NCI-H226 (cell line): ENCODE data around the gene MSH5.

Source experiments
- DNase-seq: peaks from one replicate; pipeline ENCODE4 v3.0.0-alpha.2; 2015

Gene MSH5

GRCh38 chr6:31762878-31763618, 23.2 kb downstream of the MSH5 start:
- DNase-seq: no peak

- peak; percentile 48 for DNase-seq
Measured at GRCh38 chr6:31763619-31763940, 23.8 kb downstream of the MSH5 start.

DNA sequence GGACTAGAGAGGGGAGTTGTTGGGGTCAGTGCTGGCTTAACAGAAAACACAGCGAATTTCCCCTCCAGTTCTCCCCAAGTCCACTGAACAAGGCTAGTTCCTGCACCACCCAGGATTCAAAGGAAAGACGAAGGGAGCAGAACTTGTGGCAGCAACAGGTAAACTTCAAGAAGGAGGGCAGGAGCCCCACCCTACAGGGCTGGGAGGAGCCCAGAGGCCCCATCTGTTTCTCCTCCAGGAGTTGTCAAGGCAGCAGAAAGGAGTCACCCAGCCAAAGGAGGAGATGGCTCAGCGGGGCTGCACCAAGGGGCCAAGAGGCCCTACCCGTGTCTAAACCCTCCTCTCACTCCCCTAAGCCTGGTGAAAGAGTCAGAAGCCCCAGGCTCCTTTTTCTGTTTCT, 24.4 kb downstream of the MSH5 start:
- no peak for DNase-seq

GRCh38 chr6:31765559-31765909, 25.7 kb downstream of the MSH5 start:
- no peak for DNase-seq

DNA sequence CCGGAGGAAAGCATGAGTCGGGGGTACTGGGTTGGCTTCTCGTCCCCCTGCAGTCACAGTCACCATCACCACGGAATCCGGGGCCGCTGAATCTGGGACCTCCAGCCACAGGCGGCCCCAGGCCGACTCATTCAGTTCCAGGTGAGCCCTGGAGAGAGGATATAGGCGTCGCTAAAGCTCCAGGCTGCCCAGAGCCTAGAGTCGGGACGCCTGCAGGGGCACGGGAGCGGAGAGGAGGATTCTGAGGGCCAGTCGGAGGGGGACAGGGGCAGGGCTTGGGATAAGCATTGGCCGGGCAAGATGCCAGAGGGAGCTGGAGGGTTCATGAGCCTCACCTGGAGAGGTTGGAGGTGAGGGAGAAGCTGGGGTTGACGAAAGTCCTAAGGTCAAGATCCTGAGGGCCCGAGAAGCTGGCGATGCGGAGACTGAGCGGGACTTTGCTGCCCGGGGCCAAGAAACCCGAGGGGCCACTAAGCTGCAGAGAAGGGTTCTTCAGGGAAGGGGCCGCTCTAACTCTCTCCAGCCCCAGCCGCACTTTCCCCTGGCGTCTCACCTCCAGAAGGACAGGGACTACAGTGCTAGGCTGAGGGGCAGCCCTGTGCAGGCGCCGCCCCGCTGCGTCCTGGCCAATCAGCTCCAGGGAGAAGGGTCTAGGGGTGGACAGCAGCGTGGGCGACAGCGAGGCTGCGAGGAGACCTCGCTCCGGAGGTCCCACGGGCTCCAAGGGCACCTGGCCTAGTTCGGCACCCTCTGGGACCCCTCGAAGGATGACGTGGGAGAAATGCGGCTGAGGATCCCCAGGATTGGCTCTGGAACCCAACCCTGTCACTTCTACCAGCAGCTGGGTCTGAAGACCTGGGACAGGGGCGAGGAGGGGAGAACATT, 26.3 kb downstream of the MSH5 start:
- no peak for DNase-seq

- no peak for DNase-seq
Measured at GRCh38 chr6:31767096-31767645, 27.4 kb downstream of the MSH5 start.

DNA sequence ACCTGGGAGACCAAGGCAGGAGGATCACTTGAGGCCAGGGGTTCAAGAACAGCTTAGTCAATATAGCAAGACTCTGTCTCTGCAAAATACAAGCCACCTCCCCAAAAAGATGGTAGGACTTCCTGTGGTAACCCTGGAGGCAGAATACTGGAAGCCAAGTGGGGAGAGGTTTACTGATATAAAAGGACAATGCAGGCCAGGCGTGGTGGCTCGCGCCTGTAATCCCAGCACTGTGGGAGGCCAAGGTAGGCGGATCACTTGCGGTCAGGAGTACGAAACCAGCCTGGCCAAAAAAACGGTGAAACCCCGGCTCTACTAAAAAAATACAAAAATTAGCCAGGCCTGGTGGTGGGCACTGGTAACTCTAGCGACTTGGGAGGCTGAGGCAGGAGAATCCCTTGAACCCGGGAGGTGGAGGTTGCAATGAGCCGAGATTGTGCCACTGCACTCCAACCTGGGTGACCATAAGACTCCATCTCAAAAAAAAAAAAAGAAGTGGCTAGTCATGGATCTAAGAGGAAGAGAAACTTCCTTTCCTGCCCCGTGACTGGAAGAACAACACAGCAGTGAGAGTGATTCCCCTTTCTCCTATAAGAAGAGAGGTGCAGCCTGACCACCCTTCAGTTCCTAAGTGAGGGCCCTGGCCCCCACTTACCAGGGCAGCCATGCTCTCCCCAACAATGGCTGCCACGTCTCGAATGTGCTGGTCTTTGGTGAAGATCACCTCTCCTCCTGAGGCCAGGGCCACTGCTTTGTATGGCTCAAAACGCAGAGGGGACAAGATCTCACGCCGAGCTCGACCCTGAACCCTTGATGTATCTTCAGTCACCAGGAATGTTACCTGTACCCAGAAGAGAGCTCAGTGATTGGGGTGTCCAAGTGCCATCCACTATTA, 28.8 kb downstream of the MSH5 start:
- DNase-seq: no peak

GRCh38 chr6:31769684-31770371, 30.0 kb downstream of the MSH5 start:
- peak; percentile 39 for DNase-seq

- no peak for DNase-seq
Measured at GRCh38 chr6:31770860-31771259, 31.1 kb downstream of the MSH5 start.

DNA sequence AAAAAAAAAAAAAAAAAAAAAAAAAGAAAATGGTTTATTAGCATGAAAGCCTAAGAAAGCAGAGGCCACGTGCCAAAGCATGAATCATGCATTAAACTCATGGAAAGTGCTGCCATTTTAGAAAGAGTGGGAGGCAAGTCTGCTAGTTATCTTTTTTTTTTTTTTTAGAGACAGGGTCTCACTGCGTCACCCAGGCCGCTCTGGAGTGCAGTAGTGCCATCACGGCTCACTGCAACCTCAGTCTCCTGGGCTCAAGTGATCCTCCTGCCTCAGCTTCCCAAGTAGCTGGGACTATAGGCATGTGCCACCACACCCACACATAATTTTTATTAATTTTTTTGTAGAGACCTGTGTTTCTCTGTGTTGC, 32.2 kb downstream of the MSH5 start:
- DNase-seq: no peak

- no peak for DNase-seq
Measured at GRCh38 chr6:31775184-31775583, 35.4 kb downstream of the MSH5 start.

DNA sequence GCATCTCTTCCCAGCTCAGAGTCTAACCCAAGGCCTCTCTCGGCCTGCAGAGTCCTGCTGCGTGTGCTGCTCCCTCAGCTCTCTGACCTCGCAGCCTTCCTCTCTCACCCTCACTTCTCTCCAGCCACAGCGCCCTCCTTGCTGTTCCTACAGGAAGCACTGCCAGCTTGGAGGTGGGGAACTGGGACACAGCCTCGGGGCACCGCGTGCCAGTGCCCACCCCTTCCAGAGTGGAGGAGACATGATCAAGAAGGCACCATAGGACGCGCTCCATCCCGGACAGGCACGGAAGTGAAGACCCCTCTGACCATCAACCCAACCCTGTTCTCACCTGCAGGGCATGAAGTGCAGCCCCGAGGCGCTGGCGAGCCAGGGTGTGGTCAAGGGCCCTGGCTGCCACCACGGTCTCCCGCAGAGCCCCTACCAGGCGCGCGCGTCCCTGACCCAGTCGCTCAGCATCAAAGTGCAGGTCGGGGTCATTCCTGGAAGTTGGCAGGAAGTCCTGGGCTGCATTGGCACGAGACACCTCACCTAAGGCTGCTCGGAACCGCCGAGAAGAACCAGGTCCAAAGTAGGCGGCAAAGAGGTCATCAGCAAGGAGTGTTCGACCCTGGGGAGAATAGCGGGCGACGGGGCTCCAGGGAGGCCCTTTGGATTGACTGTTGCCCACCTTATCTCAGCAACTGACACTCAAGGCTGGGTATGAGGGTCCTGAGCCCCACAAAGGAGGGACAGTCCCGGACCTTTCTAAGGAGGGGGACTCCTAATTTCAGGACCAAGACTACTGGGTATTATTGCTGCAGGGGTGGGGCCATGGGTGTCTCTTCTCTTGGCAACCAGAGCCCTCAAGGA, 36.1 kb downstream of the MSH5 start:
- DNase-seq: no peak

GRCh38 chr6:31776485-31776988, 36.7 kb downstream of the MSH5 start:
- no peak for DNase-seq

DNA sequence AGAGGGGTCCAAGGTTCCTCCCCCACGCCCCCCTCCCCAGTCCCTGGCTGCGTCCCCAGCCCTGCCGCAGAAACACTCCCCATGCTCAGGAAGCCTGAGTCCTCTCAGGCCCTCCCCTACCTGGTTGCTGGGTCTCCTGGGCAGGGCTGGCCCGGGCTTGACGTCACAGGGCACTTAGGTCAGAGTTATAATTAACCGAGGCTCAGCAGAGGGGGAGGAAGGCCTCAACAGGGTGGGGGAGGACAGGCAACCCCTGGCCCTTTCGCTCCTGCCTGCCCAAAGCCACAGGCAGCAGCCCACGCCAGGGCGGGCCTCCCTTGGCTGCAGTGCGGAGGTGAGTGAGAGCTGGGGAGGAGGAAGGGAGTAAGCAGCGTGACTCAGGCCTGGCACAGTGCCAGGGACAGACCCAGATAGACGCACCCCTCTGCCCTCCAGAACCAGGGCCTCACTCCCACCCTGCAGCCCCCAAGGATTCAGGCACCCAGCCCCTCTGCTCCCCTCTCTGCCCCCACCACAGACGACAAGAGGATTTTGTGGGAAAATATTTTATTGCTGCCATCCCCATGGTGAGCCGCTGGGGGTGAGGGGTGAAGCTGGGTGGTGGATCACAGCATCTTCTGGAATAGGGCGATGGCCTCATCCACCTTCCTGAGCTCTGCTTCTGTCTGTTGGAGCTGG, 37.3 kb downstream of the MSH5 start, which contains the start of gene VWA7:
TSS of gene VWA7 (minus strand) at position 340 of the 678 bp plus-strand sequence. CDS start 549 bp downstream, outside the sequence.
- peak; percentile 98 for DNase-seq

DNA sequence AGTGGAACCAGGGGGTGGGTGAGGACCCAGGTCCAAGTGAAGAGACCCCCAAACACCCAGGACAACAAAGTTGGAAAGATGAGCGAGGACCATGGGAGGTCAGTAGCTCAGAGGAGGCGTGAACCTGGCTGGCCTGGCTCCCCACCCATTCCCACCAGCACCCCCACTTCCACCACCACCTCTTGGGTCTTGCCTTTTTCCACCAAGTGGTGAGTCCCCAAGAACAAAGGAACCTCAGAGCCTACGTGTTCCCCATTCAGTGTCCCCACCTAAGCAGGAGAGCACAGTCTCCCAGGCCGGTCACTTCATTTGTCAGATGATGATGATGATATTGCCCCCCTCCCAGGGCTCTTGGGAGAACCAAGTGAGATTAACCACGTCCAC, 37.9 kb downstream of the MSH5 start:
- DNase-seq: no peak

DNA sequence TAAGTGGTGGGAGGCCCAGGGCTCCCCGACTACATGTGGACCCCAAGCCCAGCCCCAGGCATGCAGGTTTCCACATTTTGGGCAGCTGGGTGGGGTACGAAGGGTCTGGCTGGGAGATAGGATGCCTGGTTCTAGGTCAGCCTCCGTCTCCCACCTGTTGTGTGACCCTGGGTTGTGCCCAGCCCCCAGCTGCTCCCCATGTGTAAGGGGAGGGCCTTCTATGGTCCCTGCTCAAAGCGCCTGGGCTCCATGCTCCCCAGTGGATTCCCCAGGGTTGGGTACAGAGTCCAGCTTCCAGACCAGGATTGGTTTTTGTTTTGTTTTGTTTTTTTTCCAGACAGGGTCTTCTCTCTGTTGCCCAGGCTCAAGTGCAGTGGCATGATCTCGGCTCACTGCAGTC, 38.4 kb downstream of the MSH5 start:
- DNase-seq: no peak

DNA sequence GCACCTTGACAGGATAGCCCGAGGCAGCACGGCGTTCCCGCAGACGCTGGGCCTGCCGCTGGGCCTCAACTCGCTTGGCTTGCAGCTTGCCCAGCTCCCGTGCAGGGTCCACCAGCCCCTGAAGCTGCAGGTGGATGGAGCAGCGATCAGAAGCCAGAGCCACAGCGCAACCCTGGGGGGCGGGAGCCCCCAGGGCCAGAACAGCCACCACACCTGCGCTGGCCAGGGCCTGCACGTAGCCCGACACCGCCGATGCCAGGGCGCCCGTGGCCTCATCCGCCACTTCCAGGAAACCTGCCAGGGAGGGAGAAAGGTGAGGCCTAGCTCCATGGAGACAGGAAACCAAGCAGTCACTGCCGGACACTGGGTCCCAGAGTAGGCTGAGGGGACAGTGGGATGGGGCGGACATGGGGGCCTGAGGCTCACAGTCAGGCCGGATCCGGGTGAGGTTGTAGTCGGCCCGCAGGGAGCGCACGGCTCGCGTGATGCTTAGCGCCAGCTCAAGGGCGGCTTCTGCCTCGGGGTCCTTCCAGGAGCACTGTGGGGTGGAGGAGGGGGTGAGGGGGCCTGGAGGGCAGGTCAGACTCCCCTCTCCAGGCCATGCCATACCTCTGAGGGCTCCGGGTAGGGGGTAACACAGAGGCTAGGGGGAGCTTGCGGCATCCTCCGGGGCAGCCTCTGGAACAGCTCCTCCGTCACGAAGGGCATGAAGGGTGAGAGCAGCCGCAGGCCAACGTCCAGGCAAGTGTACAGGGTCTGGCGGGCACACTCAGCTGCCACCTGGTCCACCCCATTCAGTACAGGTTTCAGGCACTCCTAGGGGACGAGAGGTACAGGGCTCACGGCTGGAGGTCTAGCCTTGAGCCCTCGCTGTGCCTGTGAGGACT, 39.4 kb downstream of the MSH5 start:
- DNase-seq: no peak

GRCh38 chr6:31779908-31780307, 40.1 kb downstream of the MSH5 start:
- DNase-seq: no peak

GRCh38 chr6:31780507-31781243, 40.9 kb downstream of the MSH5 start:
- DNase-seq: no peak
